ENCODE data around the gene EMP2.

DNA sequence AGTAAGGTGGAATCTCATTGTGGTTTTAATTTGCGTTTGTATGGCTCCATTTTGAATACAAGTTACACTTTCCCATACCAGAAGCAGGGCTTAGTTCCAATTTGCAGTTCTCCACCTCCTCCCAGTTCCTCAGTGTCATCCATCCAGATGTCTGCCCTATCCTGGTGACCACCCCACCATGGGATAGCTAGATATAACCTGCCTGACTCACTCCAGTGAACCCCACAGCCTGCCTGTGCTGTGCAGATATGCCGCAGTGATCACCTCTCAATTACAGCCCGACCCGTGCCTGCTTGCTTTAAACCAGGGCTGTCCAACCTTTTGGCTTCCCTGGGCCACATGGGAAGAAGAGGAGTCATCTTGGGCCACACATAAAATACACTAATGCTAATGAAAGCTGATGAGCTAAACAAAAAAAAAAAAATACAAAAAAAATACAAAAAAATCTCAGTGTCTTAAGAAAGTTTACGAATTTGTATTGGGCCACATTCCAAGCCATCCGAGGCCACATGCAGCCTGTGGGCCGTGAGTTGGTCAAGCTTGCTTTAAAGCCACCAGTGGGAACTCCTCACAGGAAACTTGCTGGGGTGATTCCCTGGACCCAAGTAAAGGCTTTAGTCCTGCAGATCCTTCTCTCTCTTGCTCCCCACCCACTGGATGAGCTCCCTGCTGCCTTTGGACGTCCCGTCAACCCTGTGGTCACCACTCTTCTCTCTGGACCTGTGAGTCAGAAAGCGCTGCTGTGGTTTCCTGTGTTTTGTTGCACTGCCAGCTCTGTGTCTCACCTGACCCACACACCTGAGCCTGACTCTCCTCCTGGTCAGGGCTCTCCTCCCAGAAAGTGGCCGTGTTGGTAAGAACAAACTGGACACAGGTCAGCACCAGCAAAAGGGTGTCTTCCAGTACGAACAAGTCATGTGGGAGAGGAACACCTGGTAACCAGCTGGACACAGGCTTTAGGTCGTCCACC is 83.0 kb downstream of the EMP2 start:
- TF ChIP-seq, protein P1, sequence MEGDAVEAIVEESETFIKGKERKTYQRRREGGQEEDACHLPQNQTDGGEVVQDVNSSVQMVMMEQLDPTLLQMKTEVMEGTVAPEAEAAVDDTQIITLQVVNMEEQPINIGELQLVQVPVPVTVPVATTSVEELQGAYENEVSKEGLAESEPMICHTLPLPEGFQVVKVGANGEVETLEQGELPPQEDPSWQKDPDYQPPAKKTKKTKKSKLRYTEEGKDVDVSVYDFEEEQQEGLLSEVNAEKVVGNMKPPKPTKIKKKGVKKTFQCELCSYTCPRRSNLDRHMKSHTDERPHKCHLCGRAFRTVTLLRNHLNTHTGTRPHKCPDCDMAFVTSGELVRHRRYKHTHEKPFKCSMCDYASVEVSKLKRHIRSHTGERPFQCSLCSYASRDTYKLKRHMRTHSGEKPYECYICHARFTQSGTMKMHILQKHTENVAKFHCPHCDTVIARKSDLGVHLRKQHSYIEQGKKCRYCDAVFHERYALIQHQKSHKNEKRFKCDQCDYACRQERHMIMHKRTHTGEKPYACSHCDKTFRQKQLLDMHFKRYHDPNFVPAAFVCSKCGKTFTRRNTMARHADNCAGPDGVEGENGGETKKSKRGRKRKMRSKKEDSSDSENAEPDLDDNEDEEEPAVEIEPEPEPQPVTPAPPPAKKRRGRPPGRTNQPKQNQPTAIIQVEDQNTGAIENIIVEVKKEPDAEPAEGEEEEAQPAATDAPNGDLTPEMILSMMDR (conservative IDR thresholded peaks at IDR 0.05; ENCODE audit: low read length), result no peak
- no peak for TF ChIP-seq EZH2phosphoT487 (IDR thresholded peaks at IDR 0.05; ENCODE audit: borderline replicate concordance)

Data from Loucy (cell line).